DOHH2 (cell line): ENCODE data around the gene TBC1D16.

Experiments used
- H3F3A ChIP-seq: fragments of 200-600 bp; sonication (generic), shearing (Covaris generic); 2 replicates; pipeline ENCODE4 v1.6.0; 2016; ENCODE audit warnings: antibody characterized with exemption, mild to moderate bottlenecking; ENCODE audit not compliant: control insufficient read depth, insufficient read depth
- H3K27ac ChIP-seq: fragments of 200-600 bp; sonication (generic); 2 replicates; pipeline ENCODE4 v1.5.1; 2014; ENCODE audit warnings: low read depth, mild to moderate bottlenecking, low read length, moderate library complexity
- H3K27me3 ChIP-seq: fragments of 200-600 bp; sonication (generic); 2 replicates; pipeline ENCODE4 v1.6.1; 2014; ENCODE audit warnings: mild to moderate bottlenecking, low read length, mixed read lengths; ENCODE audit not compliant: control insufficient read depth
- H3K36me3 ChIP-seq: fragments of 200-600 bp; sonication (generic); 2 replicates; pipeline ENCODE4 v1.6.1; 2014; ENCODE audit warnings: mild to moderate bottlenecking, low read length, moderate library complexity, mixed read lengths; ENCODE audit not compliant: control insufficient read depth
- H3K4me1 ChIP-seq: fragments of 200-600 bp; sonication (generic); 2 replicates; pipeline ENCODE4 v1.6.1; 2014; ENCODE audit warnings: mild to moderate bottlenecking, low read length, mixed read lengths; ENCODE audit not compliant: control insufficient read depth
- H3K4me2 ChIP-seq: fragments of 200-600 bp; sonication (generic); 2 replicates; pipeline ENCODE4 v1.6.0; 2014; ENCODE audit warnings: mild to moderate bottlenecking, low read length, moderate library complexity
- H3K4me3 ChIP-seq: fragments of 200-600 bp; sonication (generic); 2 replicates; pipeline ENCODE4 v1.5.1; 2014; ENCODE audit warnings: mild to moderate bottlenecking, low read length, mixed read lengths
- H3K79me2 ChIP-seq: fragments of 200-600 bp; sonication (generic); 2 replicates; pipeline ENCODE4 v1.6.1; 2014; ENCODE audit warnings: mild to moderate bottlenecking, low read length, mixed read lengths; ENCODE audit not compliant: control insufficient read depth
- H3K9me2 ChIP-seq: fragments of 200-600 bp; sonication (generic); replicated peaks from 2 replicates; pipeline ENCODE4 v1.6.1; 2014; ENCODE audit warnings: mild to moderate bottlenecking, low read length, mixed read lengths; ENCODE audit not compliant: control insufficient read depth
- H3K9me3 ChIP-seq: fragments of 200-600 bp; sonication (generic); 2 replicates; pipeline ENCODE4 v1.6.1; 2014; ENCODE audit warnings: antibody characterized with exemption, low read length, mixed read lengths; ENCODE audit not compliant: control insufficient read depth, insufficient read depth
- H4K20me1 ChIP-seq: fragments of 200-600 bp; sonication (generic); 2 replicates; pipeline ENCODE4 v1.6.0; 2014; ENCODE audit warnings: low read depth, mild to moderate bottlenecking, antibody characterized with exemption, low read length, moderate library complexity; ENCODE audit not compliant: control insufficient read depth, insufficient read depth
- CTCF ChIP-seq: fragments of 200-600 bp; sonication (generic); IDR thresholded peaks from one replicate; pipeline ENCODE4 v1.5.1; 2014; ENCODE audit warnings: antibody characterized with exemption, mild to moderate bottlenecking, low read depth, low read length; ENCODE audit not compliant: poor library complexity, severe bottlenecking
- EZH2phosphoT487 ChIP-seq: fragments of 200-600 bp; sonication (generic); IDR thresholded peaks from 2 replicates; pipeline ENCODE4 v1.6.1; 2017; ENCODE audit warnings: borderline replicate concordance, mild to moderate bottlenecking, antibody characterized with exemption, low read length, moderate library complexity, mixed read lengths

TBC1D16 gene

DNA sequence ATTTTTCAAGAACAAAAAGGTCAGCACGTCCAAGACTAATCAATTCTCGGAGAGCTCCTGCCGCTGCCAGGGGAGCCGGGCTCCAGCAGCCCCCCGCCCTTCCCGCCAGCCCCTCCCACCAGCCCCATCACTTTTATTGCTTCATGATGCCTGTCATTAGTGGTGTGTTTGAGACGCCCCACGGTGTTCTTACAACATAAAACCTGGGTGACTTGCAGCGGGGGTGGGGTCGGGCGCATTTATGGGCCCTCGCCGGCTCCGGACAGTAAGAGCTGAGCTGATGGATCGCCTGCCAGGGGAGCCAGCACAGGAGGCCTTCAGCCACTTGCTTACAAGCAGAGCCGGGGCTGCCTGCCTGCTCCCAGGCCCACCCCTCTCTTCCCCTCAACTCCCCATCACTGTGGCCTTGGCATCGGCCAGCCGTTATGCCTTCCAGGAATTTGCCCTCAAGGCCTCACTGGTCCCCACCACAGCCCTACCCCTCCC lies 113.5 kb downstream of the TBC1D16 start:
- Histone ChIP-seq H3K4me2 (no peak overlapping the region), H3K27ac (no peak overlapping the region)

DNA sequence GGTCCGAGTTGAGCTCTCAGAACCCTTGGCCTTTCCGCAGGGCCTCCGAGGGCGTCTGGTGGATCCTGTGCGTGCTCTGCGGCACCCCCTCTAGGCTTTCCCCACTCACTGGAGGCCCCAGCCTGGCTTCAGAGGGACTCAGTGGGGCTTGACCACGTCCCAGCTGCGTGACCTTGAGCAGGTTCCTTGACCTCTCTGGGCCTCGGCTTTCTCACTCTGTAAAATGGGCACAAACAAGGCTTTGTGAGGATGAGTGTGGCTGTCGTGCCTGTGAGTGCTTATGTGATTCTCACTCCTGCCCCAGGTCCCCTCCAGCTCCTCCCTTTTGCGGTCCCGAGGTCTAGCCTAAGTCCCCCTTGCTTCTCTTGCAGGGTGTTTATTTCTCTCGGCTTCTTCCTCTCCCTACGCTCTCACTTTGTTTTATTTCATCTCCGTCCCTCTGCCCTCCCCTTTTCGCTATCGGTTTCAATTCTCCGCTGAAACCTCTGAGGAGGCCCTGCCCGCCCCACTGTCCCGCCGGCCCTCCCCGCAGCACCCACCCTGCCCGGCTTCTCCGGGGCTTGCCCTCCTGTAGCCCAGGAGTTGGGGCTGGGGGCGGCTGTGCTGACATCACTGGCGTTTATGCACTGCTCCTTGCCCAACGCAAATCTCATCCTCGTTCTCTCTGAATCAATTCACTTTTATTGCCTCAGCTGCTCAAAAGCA lies 114.1 kb downstream of the TBC1D16 start:
- Histone ChIP-seq H3K27ac (no peak overlapping the region), H3F3A (no peaks in the 10 kb centered on the region), H3K79me2 (no peaks in the 10 kb centered on the region), H4K20me1 (no peaks in the 10 kb centered on the region), H3K27me3 (peaks cover 3% of the 10 kb centered on the region; the same call in 1 of the 2 replicates), H3K4me3 (no peak overlapping the region), H3K36me3 (no peaks in the 10 kb centered on the region), H3K9me3 (no peaks in the 10 kb centered on the region), H3K4me1 (no peaks in the 10 kb centered on the region), H3K9me2 (no peaks in the 10 kb centered on the region), H3K4me2 (no peak overlapping the region)
- no peak for TF ChIP-seq EZH2phosphoT487
- no peak for TF ChIP-seq CTCF

More for the DNA sequence above, 113.5 kb downstream of the TBC1D16 start:
- Histone ChIP-seq H3K9me3 (no peaks in the 10 kb centered on the region), H3K4me3 (no peak overlapping the region), H3K27me3 (peaks cover 3% of the 10 kb centered on the region; the same call in 1 of the 2 replicates), H3K4me1 (no peaks in the 10 kb centered on the region), H4K20me1 (no peaks in the 10 kb centered on the region), H3K36me3 (no peaks in the 10 kb centered on the region), H3K79me2 (no peaks in the 10 kb centered on the region), H3F3A (no peaks in the 10 kb centered on the region), H3K9me2 (no peaks in the 10 kb centered on the region)
- no peak for TF ChIP-seq EZH2phosphoT487
- no peak for TF ChIP-seq CTCF

- no peak overlapping the region for H3K27ac ChIP-seq
- no peak for TF ChIP-seq CTCF
- no peak for TF ChIP-seq EZH2phosphoT487
- H3K27me3 ChIP-seq, result peaks cover 3% of the 10 kb centered on the region; the same call in 1 of the 2 replicates
- H3K9me3 ChIP-seq, result no peaks in the 10 kb centered on the region
- no peaks in the 10 kb centered on the region for H4K20me1 ChIP-seq
- H3K4me3 ChIP-seq, result no peak overlapping the region
- H3K4me2 ChIP-seq, result no peak overlapping the region
- H3K79me2 ChIP-seq, result no peaks in the 10 kb centered on the region
- no peaks in the 10 kb centered on the region for H3F3A ChIP-seq
- no peaks in the 10 kb centered on the region for H3K4me1 ChIP-seq
- no peaks in the 10 kb centered on the region for H3K36me3 ChIP-seq
- no peaks in the 10 kb centered on the region for H3K9me2 ChIP-seq
These were observed 114.8 kb downstream of the TBC1D16 start for GRCh38 chr17:79920751-79921410.
